PC-3 (cell line): Measurements from ENCODE around the gene CCSER1. TPM values are rescaled to one million over a fixed set of nuclear protein-coding genes. Genes with fewer than 3 reads are reported as not detected.

Experiments used
- ATAC-seq: fragments of 200-7000 bp; cut with Tn5 transposase; 2 replicates; pipeline ENCODE4 v1.9.1; 2020; ENCODE audit warnings: mild to moderate bottlenecking, moderate library complexity
- BruUV-seq: library from RNA; stranded (reverse); fragments of 400-500 nt; replicated peaks from 2 replicates; lab custom pipeline; 2021; lab: Mats Ljungman, UMichigan
- CTCF ChIA-PET: fragments of 300-600 bp; sonication (Branson Sonifier 250); formaldehyde crosslinking; loops from one replicate; lab custom pipeline; 2022; ENCODE audit warnings: antibody characterized with exemption; lab: Charles Lee
- POLR2A ChIA-PET: fragments of 300-600 bp; sonication (Branson Sonifier 250); formaldehyde crosslinking; loops from one replicate; lab custom pipeline; 2022; ENCODE audit warnings: antibody characterized with exemption; ENCODE audit not compliant: unreplicated experiment; lab: Charles Lee
- DNase-seq: peaks from one replicate; pipeline ENCODE4 v3.0.0-alpha.2; 2015
- H2AFZ ChIP-seq: fragments of 300-600 bp; sonication (generic); 2 replicates; pipeline ENCODE4 v1.6.0; 2016; ENCODE audit warnings: antibody characterized with exemption, low read length
- H3F3A ChIP-seq: fragments of 300-600 bp; sonication (generic); one replicate; pipeline ENCODE4 v1.6.0; 2017; ENCODE audit warnings: antibody characterized with exemption, low read length, control low read depth, mild to moderate bottlenecking; ENCODE audit not compliant: unreplicated experiment
- H3K27ac ChIP-seq: fragments of 300-600 bp; sonication (generic); 2 replicates; pipeline ENCODE4 v1.5.1; 2016; ENCODE audit warnings: mild to moderate bottlenecking, low read length
- H3K27me3 ChIP-seq: fragments of 300-600 bp; sonication (generic); 2 replicates; pipeline ENCODE4 v1.6.1; 2016; ENCODE audit warnings: low read length, mixed read lengths
- H3K36me3 ChIP-seq: fragments of 300-600 bp; sonication (generic); 2 replicates; pipeline ENCODE4 v1.6.1; 2016; ENCODE audit warnings: low read depth, mixed run types, low read length, mixed read lengths
- H3K4me1 ChIP-seq: fragments of 300-600 bp; sonication (generic); 2 replicates; pipeline ENCODE4 v1.5.1; 2016; ENCODE audit warnings: low read length; ENCODE audit not compliant: insufficient read depth
- H3K4me2 ChIP-seq: fragments of 300-600 bp; sonication (generic); 2 replicates; pipeline ENCODE4 v1.6.0; 2016; ENCODE audit warnings: low read length
- H3K4me3 ChIP-seq: fragments of 300-600 bp; sonication (generic); 2 replicates; pipeline ENCODE4 v1.5.1; 2016; ENCODE audit warnings: mild to moderate bottlenecking, low read length, mixed read lengths
- H3K79me2 ChIP-seq: fragments of 300-600 bp; sonication (generic); 2 replicates; pipeline ENCODE4 v1.6.1; 2017; ENCODE audit warnings: low read length, mixed read lengths
- H3K9ac ChIP-seq: fragments of 300-600 bp; sonication (generic); 2 replicates; pipeline ENCODE4 v1.6.0; 2016; ENCODE audit warnings: mild to moderate bottlenecking, low read length
- H3K9me2 ChIP-seq: fragments of 300-600 bp; sonication (generic); replicated peaks from 2 replicates; pipeline ENCODE4 v1.6.1; 2016; ENCODE audit warnings: mixed run types, low read length, mixed read lengths
- H3K9me3 ChIP-seq: fragments of 300-600 bp; sonication (generic); 2 replicates; pipeline ENCODE4 v1.6.1; 2016; ENCODE audit warnings: low read length, mixed read lengths
- H4K20me1 ChIP-seq: fragments of 300-600 bp; sonication (generic); 2 replicates; pipeline ENCODE4 v1.6.1; 2016; ENCODE audit warnings: low read length, mixed read lengths
- EZH2 ChIP-seq: fragments of 300-600 bp; sonication (generic); IDR thresholded peaks from one replicate; pipeline ENCODE4 v1.6.1; 2017; ENCODE audit warnings: antibody characterized with exemption, mild to moderate bottlenecking, low read length; ENCODE audit not compliant: unreplicated experiment
- EZH2phosphoT487 ChIP-seq: fragments of 300-600 bp; sonication (generic); IDR thresholded peaks from 2 replicates; pipeline ENCODE4 v1.6.1; 2018; ENCODE audit warnings: mild to moderate bottlenecking, antibody characterized with exemption, low read length, borderline replicate concordance
- intact Hi-C: fragments of 100-400 bp; cut with micrococcal nuclease; formaldehyde crosslinking; loops from 2 replicates; pipeline ENCODE4 v1.9.0; 2023
- total RNA-seq: library from RNA; depleted of rRNA; stranded (reverse); fragments of >200 nt; gene quantifications from 2 replicates; pipeline ENCODE4 v1.2.3, GENCODE V29; 2014
- TF ChIP-seq, protein P1 (sequence below): fragments of 300-600 bp; sonication (generic); conservative IDR thresholded peaks from 2 replicates; pipeline ENCODE4 v1.5.1; 2017; ENCODE audit warnings: antibody characterized with exemption, low read depth, mild to moderate bottlenecking, low read length

CCSER1 gene
- total RNA-seq, 1 experiment from 2014 or later = 6.0 TPM

DNA sequence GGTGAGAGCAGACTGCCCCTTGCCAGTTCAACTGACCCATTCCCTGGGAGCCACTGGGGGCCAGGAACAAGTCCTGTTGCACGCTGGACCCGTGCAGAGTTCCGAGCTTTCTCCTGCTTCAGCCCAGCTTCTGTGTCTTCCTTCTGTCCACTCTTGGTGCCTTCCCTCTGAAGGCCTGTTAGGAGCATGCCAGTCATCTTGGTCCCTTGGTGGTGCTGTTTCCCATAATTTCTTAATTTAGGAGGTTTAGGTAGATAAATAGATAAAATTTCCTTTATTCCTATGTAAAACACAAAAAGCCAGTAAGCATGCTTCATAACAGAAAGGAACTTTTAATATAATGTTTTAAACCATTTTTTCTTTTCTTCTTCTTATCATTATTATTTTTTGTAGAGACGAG lies 672.7 kb downstream of the CCSER1 start:
- H3K4me1 ChIP-seq = no peaks in the 10 kb centered on the region
- BruUV-seq = no TSS peak
- no peaks in the 10 kb centered on the region for H3K36me3 ChIP-seq
- H3K27ac ChIP-seq = no peak overlapping the region
- ATAC-seq (no peak), DNase-seq (no peak)
- H3K9me2 ChIP-seq = no peaks in the 10 kb centered on the region
- H3K4me3 ChIP-seq = no peak overlapping the region
- no peaks in the 10 kb centered on the region for H4K20me1 ChIP-seq
- intact Hi-C loops = no loop called here
- POLR2A ChIA-PET = no interaction called here
- no peak for TF ChIP-seq EZH2
- TF ChIP-seq, protein P1, sequence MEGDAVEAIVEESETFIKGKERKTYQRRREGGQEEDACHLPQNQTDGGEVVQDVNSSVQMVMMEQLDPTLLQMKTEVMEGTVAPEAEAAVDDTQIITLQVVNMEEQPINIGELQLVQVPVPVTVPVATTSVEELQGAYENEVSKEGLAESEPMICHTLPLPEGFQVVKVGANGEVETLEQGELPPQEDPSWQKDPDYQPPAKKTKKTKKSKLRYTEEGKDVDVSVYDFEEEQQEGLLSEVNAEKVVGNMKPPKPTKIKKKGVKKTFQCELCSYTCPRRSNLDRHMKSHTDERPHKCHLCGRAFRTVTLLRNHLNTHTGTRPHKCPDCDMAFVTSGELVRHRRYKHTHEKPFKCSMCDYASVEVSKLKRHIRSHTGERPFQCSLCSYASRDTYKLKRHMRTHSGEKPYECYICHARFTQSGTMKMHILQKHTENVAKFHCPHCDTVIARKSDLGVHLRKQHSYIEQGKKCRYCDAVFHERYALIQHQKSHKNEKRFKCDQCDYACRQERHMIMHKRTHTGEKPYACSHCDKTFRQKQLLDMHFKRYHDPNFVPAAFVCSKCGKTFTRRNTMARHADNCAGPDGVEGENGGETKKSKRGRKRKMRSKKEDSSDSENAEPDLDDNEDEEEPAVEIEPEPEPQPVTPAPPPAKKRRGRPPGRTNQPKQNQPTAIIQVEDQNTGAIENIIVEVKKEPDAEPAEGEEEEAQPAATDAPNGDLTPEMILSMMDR = peak; percentile 18; the same call in 1 of the 2 replicates
- no peak overlapping the region for H3K9ac ChIP-seq
- no peaks in the 10 kb centered on the region for H3K9me3 ChIP-seq
- no peaks in the 10 kb centered on the region for H3F3A ChIP-seq
- no peak overlapping the region for H2AFZ ChIP-seq
- CTCF ChIA-PET = interaction anchor here (0.6 kb wide), 1 partner anchor 158 kb away, joined by 3 read pairs; no protein-coding TSS in a partner anchor
- no peaks in the 10 kb centered on the region for H3K27me3 ChIP-seq
- no peak overlapping the region for H3K4me2 ChIP-seq
- no peaks in the 10 kb centered on the region for H3K79me2 ChIP-seq

DNA sequence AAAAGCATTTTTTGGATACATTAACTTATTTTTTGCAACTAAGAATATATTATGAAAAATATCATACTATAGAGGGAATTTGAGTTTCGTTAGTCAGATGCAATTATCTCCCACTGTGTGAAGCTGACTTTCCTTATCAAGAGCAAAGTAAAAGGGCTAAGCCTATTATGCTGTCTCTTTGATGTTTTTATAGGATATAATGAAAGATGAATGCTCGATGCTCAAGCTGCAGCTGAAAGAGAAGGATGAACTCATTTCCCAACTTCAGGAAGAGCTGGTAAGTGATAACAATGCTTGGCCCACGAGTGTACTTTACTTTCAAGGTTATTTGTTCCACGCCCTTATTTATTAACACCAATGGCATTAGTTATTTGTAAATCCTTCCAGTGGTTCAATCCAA lies 688.4 kb downstream of the CCSER1 start:
- ATAC-seq = no peak
- POLR2A ChIA-PET = no interaction called here
- intact Hi-C loops = no loop called here

DNA sequence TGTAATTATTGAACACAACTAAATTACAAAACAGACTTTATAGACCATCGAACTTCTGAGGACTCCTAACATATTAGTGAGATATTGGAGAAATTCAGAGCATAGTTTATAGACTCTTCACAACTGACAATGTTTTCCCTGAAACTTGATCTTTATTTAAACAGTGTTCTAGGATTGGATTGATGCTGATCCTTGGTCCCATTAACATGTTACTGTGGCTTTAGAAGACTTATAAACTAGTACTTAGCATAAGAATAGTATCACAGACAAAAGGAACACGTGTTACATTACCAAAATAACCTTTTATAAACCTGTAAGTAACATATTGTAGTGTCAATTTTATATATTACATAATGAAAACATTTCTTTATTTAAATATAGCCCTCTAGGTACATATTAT lies 689.6 kb downstream of the CCSER1 start:
- no peak overlapping the region for H3K27ac ChIP-seq
- H3K4me2 ChIP-seq = no peak overlapping the region
- BruUV-seq = no TSS peak
- H3K9me2 ChIP-seq = no peaks in the 10 kb centered on the region
- DNase-seq (no peak), ATAC-seq (no peak)
- no peak overlapping the region for H2AFZ ChIP-seq
- no peaks in the 10 kb centered on the region for H3K4me1 ChIP-seq
- H3K4me3 ChIP-seq = no peak overlapping the region
- no peaks in the 10 kb centered on the region for H3K9me3 ChIP-seq
- no peaks in the 10 kb centered on the region for H3F3A ChIP-seq
- no peaks in the 10 kb centered on the region for H3K27me3 ChIP-seq
- H4K20me1 ChIP-seq = no peaks in the 10 kb centered on the region
- intact Hi-C loops = no loop called here
- ChIA-PET POLR2A (no interaction called here), CTCF (no interaction called here)
- TF ChIP-seq, protein P1 = no peak
- no peak for TF ChIP-seq EZH2phosphoT487
- no peak for TF ChIP-seq EZH2
- H3K79me2 ChIP-seq = no peaks in the 10 kb centered on the region
- no peak overlapping the region for H3K9ac ChIP-seq
- H3K36me3 ChIP-seq = no peaks in the 10 kb centered on the region

More for the DNA sequence above, 688.4 kb downstream of the CCSER1 start:
- Histone ChIP-seq H3K4me2 (no peak overlapping the region), H3K36me3 (no peaks in the 10 kb centered on the region), H4K20me1 (no peaks in the 10 kb centered on the region), H3K27me3 (no peaks in the 10 kb centered on the region), H3K9me2 (no peaks in the 10 kb centered on the region), H2AFZ (no peak overlapping the region), H3K79me2 (no peaks in the 10 kb centered on the region), H3K4me3 (no peak overlapping the region), H3K9ac (no peak overlapping the region), H3K27ac (no peak overlapping the region), H3K4me1 (no peaks in the 10 kb centered on the region), H3F3A (no peaks in the 10 kb centered on the region), H3K9me3 (no peaks in the 10 kb centered on the region)
- TF ChIP-seq EZH2 = no peak
- TF ChIP-seq, protein P1 = no peak
- TF ChIP-seq EZH2phosphoT487 = no peak
- DNase-seq = no peak
- no TSS peak for BruUV-seq
- CTCF ChIA-PET = no interaction called here
